GM21576 (cell line): ENCODE results near the gene PFDN5.
"Not testable (repeated sequence)": the region's sequence is repeated elsewhere in the genome, so short reads cannot be mapped to it uniquely, and the experiment has no call there.

Experiments used
- ATAC-seq: cut with Tn5 transposase; IDR thresholded peaks from one replicate; pipeline ENCODE4 v1.9.1; 2021; ENCODE audit warnings: mild to moderate bottlenecking, moderate library complexity; ENCODE audit not compliant: unreplicated experiment

The PFDN5 gene

DNA sequence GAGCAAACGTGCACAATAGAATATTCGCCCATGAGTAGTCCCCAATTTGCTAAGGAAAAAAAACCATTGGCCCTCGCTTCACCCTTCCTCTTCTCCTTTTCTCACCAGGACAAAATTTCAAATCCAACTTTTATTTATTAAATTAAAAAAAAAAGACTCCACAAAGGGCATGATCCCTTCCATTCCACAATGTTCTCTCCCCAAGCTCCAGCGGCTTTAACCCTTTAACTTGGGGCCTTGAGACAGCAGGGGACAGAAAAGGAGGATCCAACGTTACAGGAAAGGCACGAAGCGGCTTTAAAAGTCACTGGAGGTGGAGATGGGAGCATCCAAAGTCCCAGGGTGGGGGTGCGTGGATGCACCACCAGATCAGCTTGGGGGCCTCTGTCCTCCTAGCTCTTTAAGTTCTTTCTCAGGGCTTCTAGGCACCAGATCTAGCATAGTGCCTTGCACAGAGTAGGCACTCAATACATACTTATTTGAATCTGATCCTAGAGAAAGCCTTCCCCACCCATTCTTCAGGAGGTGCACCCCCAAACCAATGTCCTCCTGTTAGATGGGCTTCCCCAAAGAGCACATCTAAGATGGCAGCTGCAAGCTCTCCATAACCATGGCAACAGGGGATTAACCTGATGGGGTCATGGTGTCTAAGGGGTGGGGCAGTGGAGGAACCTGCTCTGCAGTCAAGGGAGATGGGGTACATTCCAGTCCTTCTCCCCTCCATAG lies 31.3 kb downstream of the PFDN5 start:
- ATAC-seq: no peak

GRCh38 chr12:53327435-53328042 lies 32.2 kb downstream of the PFDN5 start:
- no peak for ATAC-seq

DNA sequence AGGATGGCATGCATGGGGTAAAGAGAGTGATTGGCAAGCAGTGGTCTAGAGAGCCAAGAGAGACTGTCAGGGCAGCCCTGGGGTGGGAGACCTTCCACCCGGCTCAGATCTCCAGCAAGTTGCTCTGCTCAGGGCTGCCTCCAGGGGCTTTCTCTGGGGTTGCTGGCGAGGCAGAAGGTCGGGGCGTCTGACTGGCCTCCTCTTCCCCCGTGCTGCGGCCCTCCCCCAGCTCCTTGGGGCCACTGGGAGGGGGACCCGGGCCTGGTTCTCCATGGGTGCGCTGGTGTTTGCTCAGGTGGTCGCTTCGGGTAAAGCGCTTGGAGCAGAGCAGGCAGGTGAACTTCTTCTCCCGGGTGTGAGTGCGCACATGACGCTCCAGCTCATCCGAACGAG lies 32.7 kb downstream of the PFDN5 start:
- no peak for ATAC-seq

GRCh38 chr12:53330671-53331070 lies 35.3 kb downstream of the PFDN5 start:
- ATAC-seq: no peak

DNA sequence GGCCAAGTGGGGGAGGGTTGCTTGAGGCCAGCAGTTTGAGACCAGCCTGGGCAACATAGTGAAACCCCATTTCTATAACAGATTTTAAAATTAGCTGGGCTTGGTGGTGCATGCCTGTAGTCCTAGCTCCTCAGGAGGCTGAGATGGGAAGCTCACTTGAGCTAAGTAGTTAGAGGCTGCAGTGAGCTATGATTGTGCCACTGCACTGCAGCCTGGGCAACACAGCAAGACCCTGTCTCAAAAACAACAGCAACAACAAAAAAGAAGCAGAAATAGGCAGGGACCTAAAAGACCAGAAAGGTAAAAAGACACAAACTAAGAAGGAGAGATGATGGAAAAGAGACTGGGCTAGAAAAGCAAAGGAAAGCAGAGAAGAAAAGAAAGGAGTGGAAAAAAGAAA lies 37.0 kb downstream of the PFDN5 start:
- not testable (repeated sequence) for ATAC-seq

DNA sequence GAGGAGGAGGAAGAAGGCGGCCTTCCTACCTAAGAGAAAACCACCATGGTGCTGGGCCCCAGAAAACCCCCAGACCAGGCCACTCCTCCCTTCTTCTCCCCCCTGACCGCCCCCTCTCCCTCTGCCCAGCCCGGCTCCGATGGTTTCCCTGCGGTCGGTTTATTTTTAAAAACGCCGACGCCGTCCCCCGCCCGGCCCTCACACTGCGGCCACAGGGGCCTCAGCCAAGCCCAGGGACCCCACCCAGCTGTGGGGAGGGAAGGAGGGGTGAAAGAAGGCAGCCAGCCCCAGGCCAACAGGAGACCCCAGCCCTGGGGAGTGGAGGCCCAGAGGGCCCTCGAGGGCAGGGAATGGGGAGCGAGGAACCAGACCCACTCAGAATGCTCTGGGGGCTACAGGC lies 37.4 kb downstream of the PFDN5 start:
- no peak for ATAC-seq

GRCh38 chr12:53333289-53333688 lies 37.9 kb downstream of the PFDN5 start:
- no peak for ATAC-seq

DNA sequence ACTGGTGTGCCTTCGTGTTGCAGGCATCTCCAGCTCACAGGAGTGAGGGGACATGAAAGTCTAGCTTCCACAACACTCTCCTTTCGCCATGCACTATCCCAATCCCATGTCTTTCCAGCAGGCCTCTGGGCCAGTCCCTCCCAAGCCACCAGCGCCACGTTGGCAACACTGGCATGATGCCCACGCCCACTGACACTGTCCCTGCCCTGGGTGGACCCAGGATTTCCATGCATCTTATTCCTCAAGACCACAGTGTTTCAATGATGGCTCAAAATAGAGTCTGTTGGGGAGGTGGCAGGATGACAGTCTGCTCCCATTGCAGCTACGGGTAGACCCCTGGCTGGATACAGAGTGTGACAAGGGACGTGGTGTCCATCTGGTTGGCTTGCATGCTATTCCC lies 38.5 kb downstream of the PFDN5 start:
- no peak for ATAC-seq

DNA sequence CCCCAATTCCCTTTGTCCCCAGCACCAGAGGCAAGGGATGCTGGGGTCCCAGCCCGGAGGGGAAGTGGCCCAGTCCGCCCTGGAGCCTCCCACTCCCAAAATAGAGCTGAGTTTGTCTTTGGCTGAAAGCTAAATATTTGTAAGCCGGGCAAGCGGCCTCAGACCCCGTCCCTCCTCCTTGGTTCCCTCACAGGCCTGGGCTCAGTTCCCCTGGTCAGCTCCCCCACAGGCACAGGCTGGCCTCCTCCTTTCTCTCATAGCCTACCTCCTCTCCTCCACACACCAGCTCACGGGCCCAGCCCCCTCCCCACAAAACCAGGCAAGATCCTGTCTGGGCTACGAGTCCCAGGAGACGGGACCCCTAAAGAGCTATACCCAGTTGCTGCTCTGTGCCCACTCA lies 39.5 kb downstream of the PFDN5 start:
- no peak for ATAC-seq

GRCh38 chr12:53336181-53336681 lies 40.9 kb downstream of the PFDN5 start, which contains the start of gene SP7:
Gene SP7, minus strand, starts transcription at chr12:53336354. Its CDS starts 708 bp downstream, at chr12:53335646.
- no peak for ATAC-seq

- no peak for ATAC-seq
Observed at GRCh38 chr12:53338017-53338416, 42.7 kb downstream of the PFDN5 start.

- no peak for ATAC-seq
Observed at GRCh38 chr12:53338916-53339315, 43.6 kb downstream of the PFDN5 start.

DNA sequence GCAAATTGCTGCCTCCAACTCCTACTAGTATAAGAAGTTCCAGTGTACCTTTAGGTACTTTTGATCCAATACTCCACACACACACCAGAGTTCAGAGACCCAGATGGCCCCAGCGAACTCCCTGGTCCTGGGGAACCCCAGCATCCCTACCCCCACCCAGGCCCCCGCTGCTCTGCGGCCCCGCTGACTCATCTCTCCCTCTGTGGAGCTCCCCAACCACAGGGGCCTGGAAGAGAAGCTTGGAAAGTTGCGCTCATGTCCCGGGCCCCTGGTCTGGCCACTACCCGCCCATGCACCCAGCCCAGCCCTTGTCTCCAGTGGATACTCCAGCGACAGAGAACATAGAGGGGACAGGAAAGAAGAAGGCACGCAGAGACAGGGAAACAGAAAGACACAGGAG lies 45.1 kb downstream of the PFDN5 start:
- no peak for ATAC-seq

GRCh38 chr12:53343449-53343848 lies 48.1 kb downstream of the PFDN5 start:
- ATAC-seq: no peak

DNA sequence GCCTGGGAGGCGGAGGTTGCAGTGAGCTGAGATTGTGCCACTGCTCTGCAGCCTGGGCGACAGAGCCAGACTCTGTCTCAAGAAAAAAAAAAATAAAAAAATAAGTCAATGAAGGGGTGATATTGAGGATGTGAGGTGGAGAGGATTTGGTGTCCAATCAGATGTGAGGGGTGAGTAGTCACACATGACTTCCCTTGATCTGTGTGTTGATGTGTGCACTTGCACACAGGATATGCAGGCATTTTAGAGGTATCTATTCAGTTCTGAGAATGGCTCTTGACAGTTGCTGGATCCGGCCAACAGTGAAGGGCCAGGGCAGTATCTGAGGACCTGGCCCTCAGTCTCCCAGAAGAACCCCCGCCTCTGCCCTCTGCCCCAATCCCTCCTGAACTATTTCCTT lies 48.6 kb downstream of the PFDN5 start:
- ATAC-seq: no peak

- no peak for ATAC-seq
Observed at GRCh38 chr12:53344487-53344823, 49.1 kb downstream of the PFDN5 start.

GRCh38 chr12:53344824-53345485 lies 49.6 kb downstream of the PFDN5 start:
- peak; percentile 79 for ATAC-seq

DNA sequence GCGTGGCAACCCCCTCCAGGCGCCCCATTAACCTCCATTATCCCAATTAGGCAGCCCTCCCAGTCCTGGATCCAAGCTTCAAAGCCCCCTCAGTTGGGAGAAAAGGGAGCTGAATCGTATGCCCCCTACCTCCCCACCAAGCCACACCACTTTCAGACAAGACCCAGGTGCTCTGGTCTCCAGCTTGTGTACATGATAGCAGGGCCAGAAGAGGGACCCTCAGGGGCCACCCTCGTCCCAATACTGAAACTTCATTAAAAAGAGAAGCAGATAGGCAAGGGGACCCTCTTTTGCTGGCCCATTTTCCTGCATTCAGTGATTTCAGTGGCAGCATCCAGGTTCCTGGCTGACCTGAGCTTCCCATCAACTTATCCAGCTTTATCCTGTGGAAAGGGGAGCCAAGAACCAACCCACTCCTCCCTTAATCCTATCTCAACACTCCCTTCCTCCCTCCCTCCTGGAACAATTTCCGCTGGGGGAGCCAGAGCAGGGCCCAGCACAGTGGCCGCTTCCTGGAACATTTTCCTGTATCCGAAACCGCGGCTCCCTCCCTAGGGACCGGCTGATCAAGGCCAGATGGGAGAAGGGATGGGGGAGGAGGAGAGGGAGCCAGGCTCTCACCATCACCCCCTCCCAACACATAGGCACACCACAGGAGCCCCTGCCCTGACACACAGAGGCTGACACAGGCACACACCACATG lies 50.3 kb downstream of the PFDN5 start:
- ATAC-seq: no peak

DNA sequence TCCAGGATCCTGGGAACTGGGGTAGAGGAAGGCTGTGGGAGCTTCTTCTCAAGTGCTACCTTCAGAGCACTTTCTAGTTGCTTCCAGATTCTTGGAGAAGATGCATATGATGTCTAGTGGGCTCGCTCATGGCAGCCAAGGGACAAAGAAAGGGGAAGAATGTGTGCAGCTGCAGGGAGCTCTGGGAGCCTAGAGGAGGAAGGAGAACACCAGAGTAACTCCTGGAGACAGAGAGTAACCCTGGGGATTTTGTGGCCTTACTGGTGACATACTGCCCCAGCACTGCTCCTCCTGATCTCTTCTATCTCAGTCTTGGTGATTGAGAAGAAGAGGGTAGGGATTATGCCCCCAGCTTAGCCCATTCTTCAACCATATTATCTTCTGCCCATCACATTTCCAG lies 51.1 kb downstream of the PFDN5 start:
- ATAC-seq: no peak

DNA sequence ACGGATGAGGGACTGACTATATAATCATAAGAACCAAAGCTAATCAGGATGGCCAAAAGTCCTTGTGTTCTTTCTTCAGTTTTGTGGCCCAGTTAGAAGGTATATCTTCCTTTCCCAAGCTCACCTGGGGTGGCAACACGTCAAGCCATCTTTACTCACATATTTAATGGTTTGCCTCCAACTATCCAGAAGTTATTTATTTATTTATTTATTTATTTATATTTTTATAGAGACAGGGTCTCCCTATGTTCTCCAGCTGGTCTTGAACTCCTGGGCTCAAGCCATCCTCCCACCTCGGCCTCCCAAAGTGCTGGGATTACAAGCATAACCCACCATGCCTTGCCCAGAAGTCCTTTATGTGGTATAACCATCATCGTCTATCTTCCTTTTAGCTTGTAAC lies 52.6 kb downstream of the PFDN5 start:
- ATAC-seq: no peak
